ENCODE data around the gene SLC17A6. TPM values are rescaled to one million over a fixed set of nuclear protein-coding genes. Genes with fewer than 3 reads are reported as not detected.

Gene SLC17A6
- total RNA-seq, 1 experiment from 2014 or later = not detected

DNA sequence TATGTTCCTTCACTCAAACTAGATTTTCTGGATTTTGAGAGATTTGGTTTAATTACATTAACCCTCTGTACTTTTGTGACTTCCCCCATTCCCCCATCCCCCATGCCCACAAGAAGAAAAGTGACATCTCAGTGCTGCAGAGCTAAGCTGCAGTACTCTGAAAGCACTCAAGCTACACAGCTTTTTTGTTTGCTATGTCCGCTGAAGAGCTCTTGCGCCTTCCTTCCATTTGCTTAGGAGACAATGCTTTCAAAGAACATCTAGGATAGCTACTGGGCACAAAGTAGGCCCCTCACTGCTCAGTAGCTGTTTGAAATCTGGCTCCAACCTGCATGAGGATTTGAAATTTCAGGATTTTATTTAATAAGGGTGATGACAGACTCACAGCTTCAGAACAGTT, 69.7 kb downstream of the SLC17A6 start:
- H3K4me1 ChIP-seq (ENCODE audit: insufficient read depth, low read length, poor library complexity, severe bottlenecking) = no peaks in the 10 kb centered on the region
- intact Hi-C loops (cut with micrococcal nuclease; ENCODE audit: unreplicated experiment) = no loop called here
- no peaks in the 10 kb centered on the region for H3K36me3 ChIP-seq (ENCODE audit: insufficient read depth, low read length, poor library complexity, severe bottlenecking)
- TF ChIP-seq CTCF (conservative IDR thresholded peaks at IDR 0.05; ENCODE audit: low read depth, low read length) (no peak), EZH2 (IDR thresholded peaks at IDR 0.05; ENCODE audit: borderline replicate concordance, low read depth, low read length, poor library complexity, severe bottlenecking) (no peak)
- H3K9me3 ChIP-seq (ENCODE audit: low read depth, low read length, poor library complexity, severe bottlenecking) = no peaks in the 10 kb centered on the region
- no peak for DNase-seq (ENCODE audit: low spot score)
- POLR2A ChIA-PET (ENCODE audit: low non-redundant PET) = no interaction called here
- no peak overlapping the region for H3K27ac ChIP-seq (ENCODE audit: low read depth, low read length, poor library complexity, severe bottlenecking)
- BruUV-seq (replicated peaks) = no TSS peak
- CTCF ChIA-PET = no interaction called here
- no peaks in the 10 kb centered on the region for H3K27me3 ChIP-seq (replicated peaks; ENCODE audit: insufficient read depth, low read depth, low read length, poor library complexity)
- no peak overlapping the region for H3K4me3 ChIP-seq (ENCODE audit: low read depth, low read length, poor library complexity, severe bottlenecking)

DNA sequence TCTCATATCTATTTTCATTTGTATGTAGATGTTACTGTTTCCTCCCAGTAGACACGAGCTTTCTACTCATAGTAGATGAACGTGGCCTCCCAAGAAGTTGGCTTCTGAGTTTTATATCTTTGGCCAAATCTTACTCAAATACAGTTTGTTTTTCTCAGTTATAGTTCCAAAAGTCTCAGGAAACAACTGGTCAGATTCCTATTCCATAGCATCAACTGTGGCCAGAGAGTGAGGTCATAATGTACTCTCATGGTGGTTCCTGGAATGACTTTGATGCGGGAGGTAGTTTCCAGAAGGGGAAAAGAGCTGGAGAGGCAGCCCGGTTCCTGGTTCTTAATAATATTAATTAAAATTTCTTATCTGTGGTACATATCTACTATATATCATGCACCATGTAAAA, 77.3 kb downstream of the SLC17A6 start:
- DNase-seq (ENCODE audit: low spot score) = no peak
- Histone ChIP-seq H3K36me3 (ENCODE audit: insufficient read depth, low read length, poor library complexity, severe bottlenecking) (no peaks in the 10 kb centered on the region), H3K27me3 (replicated peaks; ENCODE audit: insufficient read depth, low read depth, low read length, poor library complexity) (no peaks in the 10 kb centered on the region), H3K4me3 (ENCODE audit: low read depth, low read length, poor library complexity, severe bottlenecking) (no peak overlapping the region), H3K9me3 (ENCODE audit: low read depth, low read length, poor library complexity, severe bottlenecking) (no peaks in the 10 kb centered on the region), H3K27ac (ENCODE audit: low read depth, low read length, poor library complexity, severe bottlenecking) (no peak overlapping the region), H3K4me1 (ENCODE audit: insufficient read depth, low read length, poor library complexity, severe bottlenecking) (no peaks in the 10 kb centered on the region)
- TF ChIP-seq CTCF (conservative IDR thresholded peaks at IDR 0.05; ENCODE audit: low read depth, low read length) = no peak
- no peak for TF ChIP-seq EZH2 (IDR thresholded peaks at IDR 0.05; ENCODE audit: borderline replicate concordance, low read depth, low read length, poor library complexity, severe bottlenecking)
- POLR2A ChIA-PET (ENCODE audit: low non-redundant PET) = no interaction called here
- CTCF ChIA-PET = no interaction called here
- intact Hi-C loops (cut with micrococcal nuclease; ENCODE audit: unreplicated experiment) = no loop called here
- BruUV-seq (replicated peaks) = no TSS peak

DNA sequence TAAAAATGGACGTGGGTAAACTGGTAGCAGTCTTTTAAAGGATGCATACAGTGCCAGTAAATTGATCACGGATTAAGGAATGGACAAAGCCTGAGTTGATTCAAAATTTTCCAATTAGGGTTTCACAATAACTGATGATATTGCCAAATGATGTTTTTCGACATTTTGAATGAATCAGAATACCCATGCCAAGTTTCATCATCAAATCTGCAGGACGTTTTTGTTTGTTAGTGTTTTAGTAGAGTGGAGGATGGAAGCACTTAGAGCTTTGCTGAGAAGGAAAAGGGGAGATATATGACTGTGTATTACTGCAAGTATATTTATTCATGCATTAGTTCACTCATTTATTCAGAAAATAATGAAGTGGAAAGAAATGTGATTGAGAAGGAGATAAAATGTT, 78.3 kb downstream of the SLC17A6 start:
- intact Hi-C loops (cut with micrococcal nuclease; ENCODE audit: unreplicated experiment) = no loop called here
- no TSS peak for BruUV-seq (replicated peaks)
- TF ChIP-seq CTCF (conservative IDR thresholded peaks at IDR 0.05; ENCODE audit: low read depth, low read length) (no peak), EZH2 (IDR thresholded peaks at IDR 0.05; ENCODE audit: borderline replicate concordance, low read depth, low read length, poor library complexity, severe bottlenecking) (no peak)
- Histone ChIP-seq H3K27ac (ENCODE audit: low read depth, low read length, poor library complexity, severe bottlenecking) (no peak overlapping the region), H3K9me3 (ENCODE audit: low read depth, low read length, poor library complexity, severe bottlenecking) (no peaks in the 10 kb centered on the region), H3K4me1 (ENCODE audit: insufficient read depth, low read length, poor library complexity, severe bottlenecking) (no peaks in the 10 kb centered on the region), H3K36me3 (ENCODE audit: insufficient read depth, low read length, poor library complexity, severe bottlenecking) (no peaks in the 10 kb centered on the region), H3K4me3 (ENCODE audit: low read depth, low read length, poor library complexity, severe bottlenecking) (no peak overlapping the region), H3K27me3 (replicated peaks; ENCODE audit: insufficient read depth, low read depth, low read length, poor library complexity) (no peaks in the 10 kb centered on the region)
- CTCF ChIA-PET = no interaction called here
- no peak for DNase-seq (ENCODE audit: low spot score)
- POLR2A ChIA-PET (ENCODE audit: low non-redundant PET) = no interaction called here
